ENCODE data around the gene OSBPL2. TPM values are rescaled to one million over a fixed set of nuclear protein-coding genes. Genes with fewer than 3 reads are reported as not detected.

Gene OSBPL2
- total RNA-seq, 4 donors from 2014 or later = 25.3 to 43.1 (median 27.6) TPM

DNA sequence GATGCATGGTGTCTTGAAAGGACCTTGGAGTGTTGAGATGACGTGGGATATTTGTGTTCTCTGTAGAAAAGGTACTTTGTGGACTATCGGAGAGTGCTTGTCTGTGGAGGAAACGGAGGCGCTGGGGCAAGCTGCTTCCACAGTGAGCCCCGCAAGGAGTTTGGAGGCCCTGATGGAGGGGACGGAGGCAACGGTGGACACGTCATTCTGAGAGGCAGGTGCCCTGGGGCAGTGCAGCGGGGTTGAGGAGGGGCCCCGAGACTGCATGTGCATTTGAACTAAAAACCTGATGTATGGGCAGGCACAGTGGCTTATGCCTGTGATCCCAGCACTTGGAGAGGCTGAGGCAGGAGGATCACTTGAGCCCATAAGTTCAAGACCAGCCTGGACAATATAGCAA lies 42.6 kb upstream of the OSBPL2 start:
- TF ChIP-seq, protein P1, sequence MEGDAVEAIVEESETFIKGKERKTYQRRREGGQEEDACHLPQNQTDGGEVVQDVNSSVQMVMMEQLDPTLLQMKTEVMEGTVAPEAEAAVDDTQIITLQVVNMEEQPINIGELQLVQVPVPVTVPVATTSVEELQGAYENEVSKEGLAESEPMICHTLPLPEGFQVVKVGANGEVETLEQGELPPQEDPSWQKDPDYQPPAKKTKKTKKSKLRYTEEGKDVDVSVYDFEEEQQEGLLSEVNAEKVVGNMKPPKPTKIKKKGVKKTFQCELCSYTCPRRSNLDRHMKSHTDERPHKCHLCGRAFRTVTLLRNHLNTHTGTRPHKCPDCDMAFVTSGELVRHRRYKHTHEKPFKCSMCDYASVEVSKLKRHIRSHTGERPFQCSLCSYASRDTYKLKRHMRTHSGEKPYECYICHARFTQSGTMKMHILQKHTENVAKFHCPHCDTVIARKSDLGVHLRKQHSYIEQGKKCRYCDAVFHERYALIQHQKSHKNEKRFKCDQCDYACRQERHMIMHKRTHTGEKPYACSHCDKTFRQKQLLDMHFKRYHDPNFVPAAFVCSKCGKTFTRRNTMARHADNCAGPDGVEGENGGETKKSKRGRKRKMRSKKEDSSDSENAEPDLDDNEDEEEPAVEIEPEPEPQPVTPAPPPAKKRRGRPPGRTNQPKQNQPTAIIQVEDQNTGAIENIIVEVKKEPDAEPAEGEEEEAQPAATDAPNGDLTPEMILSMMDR (IDR thresholded peaks at IDR 0.05; ENCODE audit: low read depth) = no peak

DNA sequence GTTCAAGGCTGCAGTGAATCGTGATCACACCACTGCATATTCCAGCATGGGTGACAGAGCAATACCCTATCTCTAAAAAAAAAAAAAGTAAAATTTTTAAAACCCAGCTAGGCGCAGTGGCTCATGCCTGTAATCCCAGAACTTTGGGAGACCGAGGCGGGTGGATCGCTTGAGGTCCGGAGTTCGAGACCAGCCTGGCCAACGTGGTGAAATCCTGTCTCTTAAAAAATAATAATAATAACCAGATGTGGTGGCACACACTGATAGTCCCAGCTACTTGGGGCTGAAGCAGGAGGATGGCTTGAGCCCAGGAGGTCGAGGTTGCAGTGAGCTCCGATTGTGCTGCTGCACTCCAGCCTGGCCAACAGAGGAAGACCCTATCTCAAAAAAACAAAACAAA lies 42.0 kb upstream of the OSBPL2 start:
- TF ChIP-seq, protein P1 (IDR thresholded peaks at IDR 0.05; ENCODE audit: low read depth) = no peak

DNA sequence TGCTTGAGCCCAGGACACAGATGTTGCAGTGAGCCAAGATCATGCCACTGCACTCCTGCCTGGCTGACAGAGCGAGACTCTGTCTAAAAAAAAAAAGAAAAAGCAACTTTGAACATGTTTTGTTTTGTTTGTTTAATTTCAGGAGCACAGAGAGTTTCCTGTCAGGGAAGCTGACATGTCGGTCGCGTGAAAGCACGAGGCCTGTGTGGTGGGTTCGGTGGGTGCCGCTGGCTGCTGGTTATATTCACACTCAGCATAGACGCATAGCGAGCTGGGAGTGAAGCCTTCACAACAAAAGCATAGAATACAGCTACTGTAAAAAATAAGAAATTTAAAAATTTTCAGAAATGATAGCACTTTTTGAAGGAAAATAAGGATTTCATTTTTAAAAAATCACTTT lies 41.0 kb upstream of the OSBPL2 start:
- TF ChIP-seq, protein P1 (IDR thresholded peaks at IDR 0.05; ENCODE audit: low read depth) = no peak

DNA sequence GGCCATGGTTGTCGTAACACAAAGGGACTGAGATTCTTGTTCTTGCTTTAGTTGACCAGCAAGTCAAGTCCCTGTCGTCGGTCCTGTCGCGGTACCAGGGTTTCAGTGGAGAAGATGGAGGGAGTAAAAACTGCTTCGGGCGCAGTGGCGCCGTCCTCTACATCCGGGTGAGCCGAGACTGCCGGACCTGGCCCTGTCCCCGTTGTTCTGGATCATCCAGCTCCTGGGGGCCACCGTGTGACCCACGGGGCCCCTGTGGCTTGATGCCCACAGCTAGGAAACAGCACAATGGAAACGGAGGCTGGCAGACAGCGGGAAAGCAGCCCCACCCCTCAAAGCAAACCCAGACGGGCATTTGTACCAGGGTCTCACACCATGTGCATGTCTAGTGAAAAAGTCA lies 40.5 kb upstream of the OSBPL2 start:
- TF ChIP-seq, protein P1 (IDR thresholded peaks at IDR 0.05; ENCODE audit: low read depth) = no peak

DNA sequence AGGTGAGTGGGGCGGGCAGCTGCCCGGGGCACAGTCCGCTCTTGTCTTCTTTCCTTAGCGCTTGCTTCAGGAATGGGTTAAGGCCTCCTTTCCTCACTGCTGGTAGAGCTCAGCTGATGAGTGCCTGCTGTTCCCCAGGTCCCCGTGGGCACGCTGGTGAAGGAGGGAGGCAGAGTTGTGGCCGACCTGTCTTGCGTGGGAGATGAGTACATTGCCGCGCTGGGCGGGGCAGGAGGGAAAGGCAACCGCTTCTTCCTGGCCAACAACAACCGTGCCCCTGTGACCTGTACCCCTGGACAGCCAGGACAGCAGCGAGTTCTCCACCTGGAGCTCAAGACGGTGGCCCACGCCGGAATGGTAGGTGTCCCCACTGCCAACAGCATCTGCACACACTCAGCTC lies 39.8 kb upstream of the OSBPL2 start:
- TF ChIP-seq, protein P1 (IDR thresholded peaks at IDR 0.05; ENCODE audit: low read depth) = no peak

DNA sequence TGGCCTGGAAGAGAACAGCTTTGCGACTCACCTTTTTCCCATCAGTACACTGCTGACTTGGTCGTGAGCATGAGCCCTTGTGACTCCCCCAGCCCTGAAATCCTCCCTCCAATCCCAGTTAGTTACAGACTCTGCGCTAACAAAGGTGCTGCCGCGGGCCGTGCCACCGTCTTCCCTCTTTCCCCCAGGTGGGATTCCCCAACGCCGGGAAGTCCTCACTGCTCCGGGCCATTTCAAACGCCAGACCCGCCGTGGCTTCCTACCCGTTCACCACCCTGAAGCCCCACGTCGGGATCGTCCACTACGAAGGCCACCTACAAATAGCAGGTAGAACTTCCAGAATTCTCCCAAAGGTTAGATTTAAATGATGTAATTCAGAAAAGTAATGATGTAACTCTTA lies 39.4 kb upstream of the OSBPL2 start:
- TF ChIP-seq, protein P1 (IDR thresholded peaks at IDR 0.05; ENCODE audit: low read depth) = no peak

DNA sequence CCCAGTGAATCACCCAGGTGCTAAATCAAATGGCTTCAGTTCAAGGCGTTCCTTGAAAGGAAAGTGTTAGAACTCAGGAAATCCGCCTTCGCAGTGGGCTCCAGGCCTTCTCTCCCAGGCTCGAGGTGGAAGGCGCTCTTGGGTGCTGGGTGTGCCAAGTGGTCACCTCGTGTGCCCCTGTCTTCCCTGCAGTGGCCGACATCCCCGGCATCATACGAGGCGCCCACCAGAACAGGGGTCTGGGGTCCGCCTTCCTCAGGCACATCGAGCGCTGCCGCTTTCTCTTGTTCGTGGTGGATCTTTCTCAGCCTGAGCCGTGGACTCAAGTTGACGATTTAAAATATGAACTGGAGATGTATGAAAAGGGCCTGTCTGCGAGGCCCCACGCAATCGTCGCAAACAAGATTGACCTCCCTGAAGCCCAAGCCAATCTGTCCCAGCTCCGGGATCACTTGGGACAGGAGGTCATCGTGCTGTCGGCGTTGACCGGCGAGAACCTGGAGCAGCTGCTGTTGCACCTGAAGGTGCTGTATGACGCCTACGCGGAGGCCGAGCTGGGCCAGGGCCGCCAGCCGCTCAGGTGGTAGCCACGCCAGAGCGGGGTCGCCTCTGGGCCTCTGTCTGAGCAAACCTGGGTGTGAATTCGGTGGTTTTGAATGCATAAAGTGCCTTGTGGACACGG lies 37.7 kb upstream of the OSBPL2 start:
- TF ChIP-seq, protein P1 (IDR thresholded peaks at IDR 0.05; ENCODE audit: low read depth) = no peak

Measured in subcutaneous adipose tissue (tissue), 4 donors.